Measurements from ENCODE around the gene NIPAL4. TPM values are rescaled to one million over a fixed set of nuclear protein-coding genes. Genes with fewer than 3 reads are reported as not detected.

The NIPAL4 gene
- total RNA-seq, 1 experiment from 2014 or later: not detected

GRCh38 chr5:157457391-157457790 lies 2.6 kb upstream of the NIPAL4 start:
- in situ Hi-C loops (cut with HindIII; ENCODE audit: low pct_unique_long_range_greater_than_20kb, low sequenced_read_pairs): no loop called here
- DNase-seq (ENCODE audit: low read depth, low spot score): no peak

- no peak for DNase-seq (ENCODE audit: low read depth, low spot score)
- in situ Hi-C loops (cut with HindIII; ENCODE audit: low pct_unique_long_range_greater_than_20kb, low sequenced_read_pairs): no loop called here
These were observed 1.2 kb upstream of the NIPAL4 start for GRCh38 chr5:157458835-157459234.

GRCh38 chr5:157460921-157461792 lies 1.1 kb downstream of the NIPAL4 start:
- no peak for DNase-seq (ENCODE audit: low read depth, low spot score)
- in situ Hi-C loops (cut with HindIII; ENCODE audit: low pct_unique_long_range_greater_than_20kb, low sequenced_read_pairs): no loop called here

- DNase-seq (ENCODE audit: low read depth, low spot score): peak; percentile 16
- in situ Hi-C loops (cut with HindIII; ENCODE audit: low pct_unique_long_range_greater_than_20kb, low sequenced_read_pairs): no loop called here
These were observed 3.1 kb downstream of the NIPAL4 start for GRCh38 chr5:157463081-157463480.

- peak; percentile 45 for DNase-seq (ENCODE audit: low read depth, low spot score)
- in situ Hi-C loops (cut with HindIII; ENCODE audit: low pct_unique_long_range_greater_than_20kb, low sequenced_read_pairs): no loop called here
These were observed 3.9 kb downstream of the NIPAL4 start for GRCh38 chr5:157463621-157464518.

- peak; percentile 38 for DNase-seq (ENCODE audit: low read depth, low spot score)
- in situ Hi-C loops (cut with HindIII; ENCODE audit: low pct_unique_long_range_greater_than_20kb, low sequenced_read_pairs): no loop called here
These were observed 4.6 kb downstream of the NIPAL4 start for GRCh38 chr5:157464519-157465171.

GRCh38 chr5:157468293-157468965 lies 8.4 kb downstream of the NIPAL4 start:
- in situ Hi-C loops (cut with HindIII; ENCODE audit: low pct_unique_long_range_greater_than_20kb, low sequenced_read_pairs): no loop called here

GRCh38 chr5:157469073-157469472 lies 9.1 kb downstream of the NIPAL4 start:
- no peak for DNase-seq (ENCODE audit: low read depth, low spot score)
- in situ Hi-C loops (cut with HindIII; ENCODE audit: low pct_unique_long_range_greater_than_20kb, low sequenced_read_pairs): no loop called here

More at GRCh38 chr5:157468293-157468965, 8.4 kb downstream of the NIPAL4 start:
- DNase-seq (ENCODE audit: low read depth, low spot score): no peak

GRCh38 chr5:157469687-157470086 lies 9.7 kb downstream of the NIPAL4 start:
- no peak for DNase-seq (ENCODE audit: low read depth, low spot score)
- in situ Hi-C loops (cut with HindIII; ENCODE audit: low pct_unique_long_range_greater_than_20kb, low sequenced_read_pairs): no loop called here

- no peak for DNase-seq (ENCODE audit: low read depth, low spot score)
- in situ Hi-C loops (cut with HindIII; ENCODE audit: low pct_unique_long_range_greater_than_20kb, low sequenced_read_pairs): no loop called here
These were observed 10.6 kb downstream of the NIPAL4 start for GRCh38 chr5:157470631-157471030.

- in situ Hi-C loops (cut with HindIII; ENCODE audit: low pct_unique_long_range_greater_than_20kb, low sequenced_read_pairs): no loop called here
- peak; percentile 66 for DNase-seq (ENCODE audit: low read depth, low spot score)
These were observed 11.7 kb downstream of the NIPAL4 start for GRCh38 chr5:157471709-157472108.

GRCh38 chr5:157473383-157474320 lies 13.6 kb downstream of the NIPAL4 start:
- in situ Hi-C loops (cut with HindIII; ENCODE audit: low pct_unique_long_range_greater_than_20kb, low sequenced_read_pairs): no loop called here

GRCh38 chr5:157475432-157475831 lies 15.4 kb downstream of the NIPAL4 start:
- in situ Hi-C loops (cut with HindIII; ENCODE audit: low pct_unique_long_range_greater_than_20kb, low sequenced_read_pairs): no loop called here

More at GRCh38 chr5:157473383-157474320, 13.6 kb downstream of the NIPAL4 start:
- no peak for DNase-seq (ENCODE audit: low read depth, low spot score)

GRCh38 chr5:157476702-157477408 lies 16.8 kb downstream of the NIPAL4 start:
- DNase-seq (ENCODE audit: low read depth, low spot score): peak; percentile 81
- in situ Hi-C loops (cut with HindIII; ENCODE audit: low pct_unique_long_range_greater_than_20kb, low sequenced_read_pairs): no loop called here

More at GRCh38 chr5:157475432-157475831, 15.4 kb downstream of the NIPAL4 start:
- DNase-seq (ENCODE audit: low read depth, low spot score): no peak

- no peak for DNase-seq (ENCODE audit: low read depth, low spot score)
- in situ Hi-C loops (cut with HindIII; ENCODE audit: low pct_unique_long_range_greater_than_20kb, low sequenced_read_pairs): no loop called here
These were observed 17.9 kb downstream of the NIPAL4 start for GRCh38 chr5:157477814-157478494.
